GM20000 (cell line): Measurements from ENCODE around the gene ACVR1B.

Experiments
- DNase-seq: peaks from one replicate; pipeline ENCODE4 v3.0.0; 2012; ENCODE audit warnings: low spot score
- TF ChIP-seq, protein P1 (sequence below): IDR thresholded peaks from 2 replicates; pipeline ENCODE4 v1.5.1; 2012; ENCODE audit warnings: mild to moderate bottlenecking, control low read depth; ENCODE audit errors: extremely low read depth, missing control alignments

The ACVR1B gene

DNA sequence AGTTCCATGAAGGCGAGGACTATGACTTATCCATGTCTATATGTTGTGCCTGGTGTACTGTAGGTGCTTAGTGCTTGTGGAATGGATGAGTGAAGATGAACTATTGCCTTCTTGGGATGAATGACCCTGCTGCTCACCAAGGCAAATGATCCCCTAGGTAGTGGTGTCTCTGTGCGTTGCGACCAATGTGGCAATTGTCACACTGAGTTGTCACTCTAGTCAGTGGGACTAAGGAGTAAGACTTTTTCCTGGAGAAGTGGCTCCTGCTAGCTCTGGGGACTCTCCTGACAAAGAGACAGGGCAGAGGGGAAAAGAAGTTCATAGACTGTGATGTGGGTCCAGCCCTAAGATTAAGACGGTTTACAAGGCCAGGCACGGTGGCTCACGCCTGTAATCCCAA, 3.4 kb upstream of the ACVR1B start:
- DNase-seq: no peak
- TF ChIP-seq, protein P1, sequence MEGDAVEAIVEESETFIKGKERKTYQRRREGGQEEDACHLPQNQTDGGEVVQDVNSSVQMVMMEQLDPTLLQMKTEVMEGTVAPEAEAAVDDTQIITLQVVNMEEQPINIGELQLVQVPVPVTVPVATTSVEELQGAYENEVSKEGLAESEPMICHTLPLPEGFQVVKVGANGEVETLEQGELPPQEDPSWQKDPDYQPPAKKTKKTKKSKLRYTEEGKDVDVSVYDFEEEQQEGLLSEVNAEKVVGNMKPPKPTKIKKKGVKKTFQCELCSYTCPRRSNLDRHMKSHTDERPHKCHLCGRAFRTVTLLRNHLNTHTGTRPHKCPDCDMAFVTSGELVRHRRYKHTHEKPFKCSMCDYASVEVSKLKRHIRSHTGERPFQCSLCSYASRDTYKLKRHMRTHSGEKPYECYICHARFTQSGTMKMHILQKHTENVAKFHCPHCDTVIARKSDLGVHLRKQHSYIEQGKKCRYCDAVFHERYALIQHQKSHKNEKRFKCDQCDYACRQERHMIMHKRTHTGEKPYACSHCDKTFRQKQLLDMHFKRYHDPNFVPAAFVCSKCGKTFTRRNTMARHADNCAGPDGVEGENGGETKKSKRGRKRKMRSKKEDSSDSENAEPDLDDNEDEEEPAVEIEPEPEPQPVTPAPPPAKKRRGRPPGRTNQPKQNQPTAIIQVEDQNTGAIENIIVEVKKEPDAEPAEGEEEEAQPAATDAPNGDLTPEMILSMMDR: no peak

DNA sequence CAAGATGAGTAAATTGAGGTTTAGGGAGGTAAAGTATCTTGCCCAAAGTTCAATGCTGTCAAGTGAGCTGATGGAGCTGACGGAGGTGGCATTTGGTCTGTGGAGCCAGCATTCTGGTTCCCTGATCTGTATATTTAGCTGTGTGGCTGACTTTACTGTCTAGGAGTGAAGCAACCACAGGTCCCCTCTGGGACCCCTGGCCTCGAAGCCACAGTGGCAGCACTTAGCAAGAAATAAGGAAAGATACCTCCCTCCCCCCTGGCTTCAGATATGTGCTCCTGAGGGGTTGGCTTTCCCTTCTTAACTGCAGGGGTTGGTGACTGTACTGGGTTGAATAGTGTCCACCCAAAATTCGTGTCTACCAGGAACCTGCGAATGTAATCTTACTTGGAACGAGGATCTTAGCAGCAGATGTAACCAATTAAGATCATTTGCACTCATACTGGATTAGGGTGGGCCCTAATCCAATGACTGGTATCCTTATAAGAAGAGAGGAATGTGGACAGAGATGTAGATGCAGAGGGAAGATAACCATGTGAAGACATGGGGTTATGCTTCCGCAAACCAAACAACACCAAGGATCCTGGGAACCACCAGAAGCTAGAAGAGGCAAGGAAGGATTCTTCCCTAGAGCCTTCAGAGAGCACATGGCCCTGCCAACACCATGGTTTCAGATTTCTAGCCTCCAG, 2.0 kb upstream of the ACVR1B start:
- DNase-seq: no peak
- TF ChIP-seq, protein P1: no peak

GRCh38 chr12:51950682-51951198, 759 bp upstream of the ACVR1B start:
- TF ChIP-seq, protein P1: no peak
- no peak for DNase-seq

GRCh38 chr12:51951843-51952722, 584 bp downstream of the ACVR1B start:
- TF ChIP-seq, protein P1: no peak
- no peak for DNase-seq

GRCh38 chr12:51953089-51953488, 1.6 kb downstream of the ACVR1B start:
- TF ChIP-seq, protein P1: no peak
- no peak for DNase-seq

- DNase-seq: no peak
- TF ChIP-seq, protein P1: no peak
These were observed 2.4 kb downstream of the ACVR1B start for GRCh38 chr12:51953864-51954263.
